B cell (primary cell): ENCODE data around the gene DIS3L2. TPM values are rescaled to one million over a fixed set of nuclear protein-coding genes. Genes with fewer than 3 reads are reported as not detected.
"Not testable (repeated sequence)": the region's sequence is repeated elsewhere in the genome, so short reads cannot be mapped to it uniquely, and the experiment has no call there.

Experiments
- ATAC-seq: fragments of 200-7000 bp; cut with Tn5 transposase; one replicate; pipeline ENCODE4 v1.10.0; 2021; ENCODE audit warnings: low read depth, mild to moderate bottlenecking, moderate number of reproducible peaks, moderate library complexity
- CTCF ChIA-PET: fragments of 350-600 bp; sonication (Branson Sonifier 250); formaldehyde crosslinking; loops from one replicate; lab custom pipeline; 2021; ENCODE audit warnings: antibody characterized with exemption, inconsistent platforms; lab: Charles Lee
- POLR2A ChIA-PET: fragments of 350-600 bp; sonication (Branson Sonifier 250); formaldehyde crosslinking; loops from one replicate; lab custom pipeline; 2021; ENCODE audit warnings: antibody characterized with exemption; lab: Charles Lee
- DNase-seq: peaks from one replicate; pipeline ENCODE4 v3.0.0; 2013
- H2AFZ ChIP-seq: 2 replicates; pipeline ENCODE4 v1.6.1; 2012; ENCODE audit warnings: mild to moderate bottlenecking, low read depth, low read length; ENCODE audit not compliant: insufficient read depth, poor library complexity, severe bottlenecking
- H3K27ac ChIP-seq, 2 donors: 1 replicate in 1 of 2; 2 replicates in 1 of 2; pipeline ENCODE4 v1.5.1; 2012 to 2013; ENCODE audit warnings: low read length in 2 of 2, mild to moderate bottlenecking in 2 of 2, moderate library complexity in 1 of 2
- H3K27me3 ChIP-seq, 4 experiments: fragments of 200-600 bp in 1 of 4; sonication (generic) in 1 of 4; replicated peaks in 1 of 4; 1 replicate in 2 of 4; 2 replicates in 2 of 4; pipeline versions ENCODE4 v1.6.1 to v1.7.0; 2013 to 2016; ENCODE audit warnings: low read length in 3 of 4, mild to moderate bottlenecking in 2 of 4, mixed read lengths in 1 of 4, moderate library complexity in 1 of 4; ENCODE audit not compliant: insufficient read depth in 4 of 4, control insufficient read depth in 3 of 4; ENCODE audit errors: control extremely low read depth in 1 of 4
- H3K36me3 ChIP-seq, 2 experiments: replicated peaks in 1 of 2; 1 replicate in 1 of 2; 2 replicates in 1 of 2; pipeline versions ENCODE4 v1.6.1 to v1.7.1; 2013; ENCODE audit warnings: low read length in 1 of 2; ENCODE audit not compliant: insufficient read depth in 2 of 2, control insufficient read depth in 1 of 2; ENCODE audit errors: control extremely low read depth in 1 of 2, extremely low read depth in 1 of 2
- H3K4me1 ChIP-seq, 2 donors: fragments of 200-600 bp in 1 of 2; sonication (generic) in 1 of 2; 1 replicate in 1 of 2; 2 replicates in 1 of 2; pipeline versions ENCODE4 v1.5.1 to v1.6.1; 2013 to 2017; ENCODE audit warnings: low read length in 2 of 2; ENCODE audit not compliant: control insufficient read depth in 2 of 2, insufficient read depth in 2 of 2
- H3K4me2 ChIP-seq: replicated peaks from 2 replicates; pipeline ENCODE3; 2012; ENCODE audit warnings: mild to moderate bottlenecking, low read depth, low read length; ENCODE audit not compliant: poor library complexity, severe bottlenecking
- H3K4me3 ChIP-seq, 5 experiments: fragments of 200-600 bp in 1 of 5; sonication (generic) in 1 of 5; 1 replicate in 3 of 5; 2 replicates in 2 of 5; pipeline versions ENCODE4 v1.5.1 to v1.7.0; 2011 to 2016; ENCODE audit warnings: low read length in 4 of 5, mild to moderate bottlenecking in 4 of 5, low read depth in 2 of 5, control low read depth in 1 of 5, moderate library complexity in 1 of 5; ENCODE audit not compliant: insufficient read depth in 1 of 5; ENCODE audit errors: control extremely low read depth in 1 of 5, extremely low read depth in 1 of 5
- H3K79me2 ChIP-seq: fragments of 200-600 bp; sonication (generic); one replicate; pipeline ENCODE4 v1.6.0; 2016; ENCODE audit warnings: low read length; ENCODE audit not compliant: control insufficient read depth, insufficient read depth
- H3K9ac ChIP-seq: fragments of 200-600 bp; sonication (generic); 2 replicates; pipeline ENCODE4 v1.6.1; 2017; ENCODE audit warnings: mild to moderate bottlenecking, low read length, moderate library complexity
- H3K9me3 ChIP-seq, 3 donors: one replicate each; pipeline versions ENCODE4 v1.6.1 to v1.7.1; 2013; ENCODE audit warnings: low read length in 2 of 3; ENCODE audit not compliant: control insufficient read depth in 2 of 3, insufficient read depth in 1 of 3; ENCODE audit errors: control extremely low read depth in 1 of 3
- H4K20me1 ChIP-seq: 2 replicates; pipeline ENCODE4 v1.6.0; 2012; ENCODE audit warnings: mild to moderate bottlenecking, low read length; ENCODE audit not compliant: insufficient read depth, control insufficient read depth, poor library complexity, severe bottlenecking
- H3K27ac Mint-ChIP-seq: one replicate; pipeline ENCODE4 v1.8.0; 2021; ENCODE audit warnings: mixed read lengths
- H3K27me3 Mint-ChIP-seq: one replicate; pipeline ENCODE4 v1.8.0; 2021; ENCODE audit warnings: mixed read lengths
- H3K4me1 Mint-ChIP-seq: one replicate; pipeline ENCODE4 v1.8.0; 2021; ENCODE audit warnings: mixed read lengths
- H3K4me3 Mint-ChIP-seq: one replicate; pipeline ENCODE4 v1.8.0; 2021; ENCODE audit warnings: mixed read lengths
- H3K9me3 Mint-ChIP-seq: one replicate; pipeline ENCODE4 v1.8.0; 2022; ENCODE audit warnings: mixed read lengths; ENCODE audit not compliant: insufficient read depth
- CTCF ChIP-seq: fragments of 200-600 bp; IDR thresholded peaks from one replicate; pipeline ENCODE4 v1.8.0; 2022; ENCODE audit warnings: antibody characterized with exemption, mild to moderate bottlenecking
- EZH2 ChIP-seq: IDR thresholded peaks from 2 replicates; pipeline ENCODE4 v1.6.1; 2012; ENCODE audit warnings: borderline replicate concordance, low read depth, mild to moderate bottlenecking, moderate library complexity, low read length; ENCODE audit not compliant: insufficient read depth, poor library complexity, severe bottlenecking
- WGBS: methylation state at CpG from one replicate; pipeline ENCODE4 v1.1.5; 2013; ENCODE audit warnings: missing lambda C conversion rate; ENCODE audit not compliant: insufficient coverage; 5-methylcytosine and 5-hydroxymethylcytosine counted together
- intact Hi-C: fragments of 100-400 bp; cut with micrococcal nuclease; formaldehyde crosslinking; loops from one replicate; pipeline ENCODE4 v1.10.0; 2022
- polyA plus RNA-seq: library from polyadenylated mRNA; depleted of rRNA; stranded (reverse); fragments of >200 nt; gene quantifications from 2 replicates; pipeline ENCODE4 v1.2.3, GENCODE V29; 2012
- total RNA-seq, 2 donors: library from RNA; stranded (reverse); fragments of 120-200 nt in 1 of 2; gene quantifications; 1 replicate in 1 of 2; 2 replicates in 1 of 2; pipeline versions ENCODE4 v1.2.3 to v1.2.4, GENCODE V29; 2013 to 2022

Gene DIS3L2
- total and polyA plus RNA-seq, 2 donors (not counting 1 experiment from before 2014, with no cell fraction given), result 34.5 to 70.1 TPM

- Histone ChIP-seq H3K4me3 (no peak overlapping the region), H3K9ac (no peak overlapping the region), H3K27ac (no peak overlapping the region), H3K4me2 (no peak overlapping the region), H2AFZ (no peak overlapping the region), H3K27me3 (no peaks in the 10 kb centered on the region), H3K9me3 (peaks cover 1 to 14% (median 6%) of the 10 kb centered on the region in 3 donors), H3K36me3 (peaks cover 0 to 13% of the 10 kb centered on the region in 2 experiments), H3K4me1 (peaks cover 15 to 18% of the 10 kb centered on the region in 2 donors), H4K20me1 (no peaks in the 10 kb centered on the region), H3K79me2 (no peaks in the 10 kb centered on the region)
- H3K4me1 Mint-ChIP-seq, result peaks cover 22% of the 10 kb centered on the region
- ChIA-PET POLR2A (no interaction called here), CTCF (interaction anchor here (4.6 kb wide), 1 partner anchor 13 kb away, joined by 26 read pairs; no protein-coding TSS in a partner anchor)
- intact Hi-C loops, result no loop called here
- 93% methylated on average over 1 of the region's 1 CpG for WGBS
- no peaks in the 10 kb centered on the region for H3K27me3 Mint-ChIP-seq
- peaks cover 12% of the 10 kb centered on the region for H3K9me3 Mint-ChIP-seq
- no peak overlapping the region for H3K27ac Mint-ChIP-seq
- ATAC-seq (no peak), DNase-seq (no peak)
- TF ChIP-seq EZH2 (no peak), CTCF (no peak)
- H3K4me3 Mint-ChIP-seq, result no peak overlapping the region
Measured at GRCh38 chr2:232310696-232311095, 349.2 kb downstream of the DIS3L2 start.

- DNase-seq, H3K9ac ChIP-seq, H3K27me3 ChIP-seq, H3K4me3 Mint-ChIP-seq, H3K4me2 ChIP-seq, ATAC-seq, POLR2A ChIA-PET, H3K27me3 Mint-ChIP-seq, H4K20me1 ChIP-seq, H3K27ac ChIP-seq, intact Hi-C loops, H3K4me3 ChIP-seq, H2AFZ ChIP-seq, H3K27ac Mint-ChIP-seq, H3K79me2 ChIP-seq: not testable (repeated sequence)
- CTCF ChIA-PET, result interaction anchor here (1.3 to 4.6 kb wide), 3 partner anchors 10 to 20 kb away, joined by 4 to 33 read pairs (median 26); no protein-coding TSS in a partner anchor
- H3K4me1 Mint-ChIP-seq, result peaks cover 32% of the 10 kb centered on the region
- WGBS, result 100% methylated on average over 1 of the region's 2 CpGs
- peaks cover 0 to 13% of the 10 kb centered on the region in 2 experiments for H3K36me3 ChIP-seq
- peaks cover 1 to 14% (median 6%) of the 10 kb centered on the region in 3 donors for H3K9me3 ChIP-seq
- H3K4me1 ChIP-seq, result peaks cover 22 to 26% of the 10 kb centered on the region in 2 donors
- peaks cover 12% of the 10 kb centered on the region for H3K9me3 Mint-ChIP-seq
Measured at GRCh38 chr2:232313645-232314044, 352.1 kb downstream of the DIS3L2 start.
